HEK293 (cell line): Measurements from ENCODE around the gene ADI1.

ENCODE experiments used
- CTCF ChIP-seq: fragments of 450-650 bp; formaldehyde crosslinking; IDR thresholded peaks from 2 replicates; pipeline ENCODE4 v1.5.1; 2016; ENCODE audit warnings: missing biosample characterization, missing genetic modification characterization
- MZF1 ChIP-seq: fragments of 450-650 bp; formaldehyde crosslinking; IDR thresholded peaks from 2 replicates; pipeline ENCODE4 v1.5.1; 2017; ENCODE audit warnings: missing biosample characterization, missing genetic modification characterization, borderline replicate concordance
- REST ChIP-seq: fragments of 450-650 bp; formaldehyde crosslinking; IDR thresholded peaks from 2 replicates; pipeline ENCODE4 v1.5.1; 2016; ENCODE audit warnings: missing biosample characterization, missing genetic modification characterization
- WT1 ChIP-seq: fragments of 450-650 bp; formaldehyde crosslinking; IDR thresholded peaks from 2 replicates; pipeline ENCODE4 v1.5.1; 2016; ENCODE audit warnings: missing biosample characterization, missing genetic modification characterization
- ZFP69B ChIP-seq: fragments of 450-650 bp; formaldehyde crosslinking; IDR thresholded peaks from 2 replicates; pipeline ENCODE4 v1.5.1; 2016; ENCODE audit warnings: missing biosample characterization, missing genetic modification characterization

- TF ChIP-seq MZF1 (no peak), CTCF (tag by site-specific recombination) (no peak), ZFP69B (tag by site-specific recombination) (no peak), REST (tag by site-specific recombination) (no peak), WT1 (tag by site-specific recombination) (no peak)
Measured at GRCh38 chr2:3491306-3491705, 28.0 kb downstream of the ADI1 start.
